ENCODE measurements around the gene GMDS. TPM values are rescaled to one million over a fixed set of nuclear protein-coding genes. Genes with fewer than 3 reads are reported as not detected.

Gene GMDS
- total RNA-seq, 4 donors from 2014 or later: 9.5 to 32.8 (median 22.4) TPM

DNA sequence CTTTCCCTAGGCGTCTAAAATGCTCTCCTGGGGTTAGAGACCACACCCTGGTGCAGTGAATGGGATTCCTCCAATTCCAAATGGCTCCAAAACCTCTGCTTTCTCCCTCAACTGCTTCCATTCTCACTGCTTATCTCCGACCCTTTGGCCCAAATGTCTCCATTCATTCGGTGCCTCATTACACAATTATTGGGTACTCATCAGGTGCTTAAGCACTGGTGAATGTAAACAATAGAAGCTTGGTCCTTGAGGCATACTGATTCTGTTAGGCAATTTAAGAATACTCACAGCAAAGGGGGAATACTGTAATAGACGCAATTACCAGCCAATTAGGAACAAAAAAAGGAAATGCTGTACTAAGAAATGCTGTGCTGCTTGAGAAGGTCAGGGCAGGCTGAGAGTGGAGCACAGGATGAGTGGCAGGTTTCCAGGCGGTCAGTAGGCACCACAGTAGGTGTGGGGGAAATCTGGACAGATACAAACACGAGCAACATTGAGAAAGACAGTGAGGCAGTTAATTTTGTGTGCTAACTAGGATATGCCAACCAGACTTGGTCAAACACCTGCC is 23.0 kb downstream of the GMDS start:
- Histone ChIP-seq H3K4me1 (peaks cover 0 to 10% of the 10 kb centered on the region in 2 donors), H3K36me3 (no peaks in the 10 kb centered on the region), H3K27ac (peak overlapping the region in 1 of 3 donors; percentile 29), H3K9me3 (no peaks in the 10 kb centered on the region), H3K4me3 (replicated peaks in 1 of 3) (peak overlapping the region in 2 of 3 donors; percentile 17 to 20), H3K27me3 (no peaks in the 10 kb centered on the region)
- 42 to 44% methylated on average over 6 of the region's 6 CpGs for WGBS, 2 donors
- TF ChIP-seq POLR2A (IDR thresholded peaks at IDR 0.05): no peak
- TF ChIP-seq, protein P1, sequence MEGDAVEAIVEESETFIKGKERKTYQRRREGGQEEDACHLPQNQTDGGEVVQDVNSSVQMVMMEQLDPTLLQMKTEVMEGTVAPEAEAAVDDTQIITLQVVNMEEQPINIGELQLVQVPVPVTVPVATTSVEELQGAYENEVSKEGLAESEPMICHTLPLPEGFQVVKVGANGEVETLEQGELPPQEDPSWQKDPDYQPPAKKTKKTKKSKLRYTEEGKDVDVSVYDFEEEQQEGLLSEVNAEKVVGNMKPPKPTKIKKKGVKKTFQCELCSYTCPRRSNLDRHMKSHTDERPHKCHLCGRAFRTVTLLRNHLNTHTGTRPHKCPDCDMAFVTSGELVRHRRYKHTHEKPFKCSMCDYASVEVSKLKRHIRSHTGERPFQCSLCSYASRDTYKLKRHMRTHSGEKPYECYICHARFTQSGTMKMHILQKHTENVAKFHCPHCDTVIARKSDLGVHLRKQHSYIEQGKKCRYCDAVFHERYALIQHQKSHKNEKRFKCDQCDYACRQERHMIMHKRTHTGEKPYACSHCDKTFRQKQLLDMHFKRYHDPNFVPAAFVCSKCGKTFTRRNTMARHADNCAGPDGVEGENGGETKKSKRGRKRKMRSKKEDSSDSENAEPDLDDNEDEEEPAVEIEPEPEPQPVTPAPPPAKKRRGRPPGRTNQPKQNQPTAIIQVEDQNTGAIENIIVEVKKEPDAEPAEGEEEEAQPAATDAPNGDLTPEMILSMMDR (IDR thresholded peaks at IDR 0.05): no peak
- intact Hi-C loops (cut with DNase I): no loop called here
- DNase-seq: no peak

- Histone ChIP-seq H3K4me1 (peaks cover 0 to 10% of the 10 kb centered on the region in 2 donors), H3K27me3 (no peaks in the 10 kb centered on the region), H3K36me3 (no peaks in the 10 kb centered on the region), H3K27ac (peak overlapping the region in 1 of 3 donors; percentile 29), H3K9me3 (no peaks in the 10 kb centered on the region), H3K4me3 (replicated peaks in 1 of 3) (peak overlapping the region in 2 of 3 donors; percentile 17 to 20)
- no peak for DNase-seq
- no peak for TF ChIP-seq POLR2A (IDR thresholded peaks at IDR 0.05)
- TF ChIP-seq, protein P1 (IDR thresholded peaks at IDR 0.05): no peak
- 40 to 51% methylated on average over 6 of the region's 6 CpGs for WGBS, 2 donors
- intact Hi-C loops (cut with DNase I): no loop called here
Measured at GRCh38 chr6:2221726-2222274, 23.6 kb downstream of the GMDS start.

GRCh38 chr6:2220154-2220553 is 25.3 kb downstream of the GMDS start:
- Histone ChIP-seq H3K4me1 (peaks cover 0 to 10% of the 10 kb centered on the region in 2 donors), H3K27me3 (no peaks in the 10 kb centered on the region), H3K4me3 (replicated peaks in 1 of 3) (no peak overlapping the region), H3K36me3 (no peaks in the 10 kb centered on the region), H3K9me3 (no peaks in the 10 kb centered on the region), H3K27ac (no peak overlapping the region)
- TF ChIP-seq POLR2A (IDR thresholded peaks at IDR 0.05): no peak
- TF ChIP-seq, protein P1 (IDR thresholded peaks at IDR 0.05): no peak
- intact Hi-C loops (cut with DNase I): no loop called here
- 96 to 97% methylated on average over 6 of the region's 6 CpGs for WGBS, 2 donors
- no peak for DNase-seq

DNA sequence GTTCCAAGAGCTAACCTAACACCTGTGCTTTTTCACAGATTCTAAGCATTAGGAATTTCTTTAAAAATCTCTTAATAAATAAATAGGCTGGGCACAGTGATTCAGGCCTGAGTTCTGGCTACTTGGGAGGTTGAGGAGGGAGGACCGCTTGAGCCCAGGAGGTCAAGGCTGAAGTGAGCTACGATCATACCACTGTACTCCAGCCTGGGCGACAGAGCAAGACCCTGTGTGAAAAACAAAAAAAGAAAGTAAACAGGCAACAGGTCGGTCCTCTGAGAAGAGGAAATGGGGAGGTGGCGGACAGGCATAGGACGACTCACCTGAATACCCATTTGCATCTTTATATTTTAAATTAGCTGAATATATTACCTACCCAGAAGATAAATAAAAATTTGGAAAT is 26.5 kb downstream of the GMDS start:
- H3K36me3 ChIP-seq: no peaks in the 10 kb centered on the region
- H3K4me3 ChIP-seq (replicated peaks in 1 of 3): no peak overlapping the region
- intact Hi-C loops (cut with DNase I): loop anchor here (10.0 kb wide), 1 partner anchor 136 kb away; no protein-coding TSS in a partner anchor
- no peak for DNase-seq
- TF ChIP-seq POLR2A (IDR thresholded peaks at IDR 0.05): no peak
- TF ChIP-seq, protein P1 (IDR thresholded peaks at IDR 0.05): no peak
- no peaks in the 10 kb centered on the region for H3K9me3 ChIP-seq
- H3K27ac ChIP-seq: no peak overlapping the region
- no peaks in the 10 kb centered on the region for H3K27me3 ChIP-seq
- 92 to 99% methylated on average over 6 of the region's 6 CpGs for WGBS, 2 donors
- peaks cover 0 to 10% of the 10 kb centered on the region in 2 donors for H3K4me1 ChIP-seq

GRCh38 chr6:2216794-2217383 is 28.5 kb downstream of the GMDS start:
- no peak for DNase-seq
- Histone ChIP-seq H3K36me3 (no peaks in the 10 kb centered on the region), H3K4me1 (peaks cover 4 to 7% of the 10 kb centered on the region in 2 donors), H3K9me3 (no peaks in the 10 kb centered on the region), H3K27me3 (no peaks in the 10 kb centered on the region), H3K27ac (no peak overlapping the region), H3K4me3 (replicated peaks in 1 of 3) (no peak overlapping the region)
- 95 to 98% methylated on average over 13 of the region's 13 CpGs for WGBS, 2 donors
- TF ChIP-seq, protein P1 (IDR thresholded peaks at IDR 0.05): no peak
- intact Hi-C loops (cut with DNase I): loop anchor here (10.0 kb wide), 1 partner anchor 138 kb away; no protein-coding TSS in a partner anchor
